Dedifferentiated amniotic fluid mesenchymal stem cell (primary cell): Measurements from ENCODE around the gene SPCS2.
A peak's percentile ranks its signal among the peaks of the same experiment; 100 is the strongest.

Source experiments
- DNase-seq: peaks from one replicate; pipeline ENCODE4 v3.0.0-alpha.2; 2016; ENCODE audit errors: extremely low spot score

Gene SPCS2

GRCh38 chr11:74948898-74949752 lies at the start of gene SPCS2, which contains the start of gene XRRA1:
TSS of gene SPCS2 (plus strand) at chr11:74949266. CDS start at chr11:74949286, 20 bp downstream.
TSS of gene XRRA1 (minus strand) at chr11:74949091. CDS start at chr11:74940878, 8,213 bp downstream.
- peak; percentile 99 for DNase-seq

GRCh38 chr11:74902342-74902741 lies 46.7 kb upstream of the SPCS2 start:
- no peak for DNase-seq

GRCh38 chr11:74905326-74905725 lies 43.7 kb upstream of the SPCS2 start:
- DNase-seq: no peak

DNA sequence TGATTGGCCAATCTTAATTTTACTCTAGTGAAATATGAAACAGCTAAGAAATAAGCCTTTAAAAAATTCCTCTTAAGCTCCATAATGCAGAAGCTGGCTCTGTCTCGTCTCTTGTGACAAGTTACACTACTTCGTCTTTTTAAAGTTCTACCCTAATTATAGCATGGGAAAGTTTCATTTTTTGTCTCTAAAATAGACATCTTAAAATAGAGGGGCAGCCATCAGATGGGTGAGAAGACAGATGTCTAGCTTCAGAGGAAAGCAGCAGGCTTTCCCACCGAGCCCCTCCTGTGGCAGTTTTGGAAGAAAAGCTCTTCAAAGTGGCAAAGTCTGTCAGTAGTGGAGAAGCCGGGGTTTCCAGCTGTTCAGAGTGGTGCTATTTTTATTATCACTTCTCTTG lies 39.7 kb upstream of the SPCS2 start:
- DNase-seq: no peak

- DNase-seq: no peak
Observed at GRCh38 chr11:74909812-74910211, 39.3 kb upstream of the SPCS2 start.

DNA sequence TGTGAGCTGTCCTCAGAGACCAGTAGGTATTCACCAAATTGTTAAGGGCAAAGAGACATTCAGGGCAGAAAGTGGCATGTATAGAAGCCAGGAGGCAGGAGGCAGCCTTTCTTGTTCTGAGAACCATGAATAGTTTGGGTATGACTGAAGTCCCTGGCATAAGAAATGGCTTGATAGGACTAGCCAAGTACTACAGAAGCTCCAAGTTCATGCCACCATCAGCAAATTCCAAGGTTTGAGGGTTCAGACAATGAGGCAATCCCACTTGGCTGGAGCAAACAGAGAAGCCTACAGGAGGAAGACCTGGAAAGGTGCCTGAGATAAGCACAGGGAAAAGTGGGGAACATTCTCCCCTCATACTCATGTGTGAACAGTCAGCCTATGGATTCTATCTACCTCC lies 25.9 kb upstream of the SPCS2 start:
- no peak for DNase-seq

GRCh38 chr11:74925281-74925680 lies 23.8 kb upstream of the SPCS2 start:
- no peak for DNase-seq

DNA sequence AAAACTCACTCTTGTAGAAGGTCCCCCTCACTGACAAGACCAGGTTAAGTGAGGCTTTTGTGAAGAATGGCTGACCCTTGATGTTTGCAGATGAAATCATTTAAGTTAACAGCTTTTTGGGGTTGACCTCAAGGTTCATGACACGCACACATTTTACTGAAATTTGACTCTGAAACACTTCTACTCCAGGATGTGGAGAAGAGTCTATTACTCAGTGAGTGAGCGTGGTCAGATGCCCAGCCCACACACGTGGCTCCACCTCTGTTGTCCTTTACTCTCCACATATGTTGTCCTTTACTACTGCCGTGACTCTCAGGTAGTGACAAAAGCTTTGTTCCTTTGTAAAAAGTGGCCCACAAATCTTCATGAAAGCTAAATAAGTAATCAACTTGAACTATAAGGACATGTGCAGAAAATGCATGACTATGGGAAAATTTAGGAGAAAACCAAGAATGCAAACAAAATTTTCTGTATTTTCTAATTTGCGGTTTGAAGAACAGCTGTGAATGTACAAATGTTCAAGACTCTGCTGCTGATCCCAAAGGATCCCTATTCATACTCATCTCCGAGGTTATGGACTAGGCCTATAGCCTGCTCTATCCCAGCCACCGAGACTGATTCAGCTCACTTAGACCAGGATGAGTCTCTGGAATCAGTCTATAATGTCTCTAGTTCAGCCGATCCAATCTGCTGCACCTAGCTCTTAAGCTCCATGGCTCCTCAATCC lies 22.6 kb upstream of the SPCS2 start:
- DNase-seq: no peak

DNA sequence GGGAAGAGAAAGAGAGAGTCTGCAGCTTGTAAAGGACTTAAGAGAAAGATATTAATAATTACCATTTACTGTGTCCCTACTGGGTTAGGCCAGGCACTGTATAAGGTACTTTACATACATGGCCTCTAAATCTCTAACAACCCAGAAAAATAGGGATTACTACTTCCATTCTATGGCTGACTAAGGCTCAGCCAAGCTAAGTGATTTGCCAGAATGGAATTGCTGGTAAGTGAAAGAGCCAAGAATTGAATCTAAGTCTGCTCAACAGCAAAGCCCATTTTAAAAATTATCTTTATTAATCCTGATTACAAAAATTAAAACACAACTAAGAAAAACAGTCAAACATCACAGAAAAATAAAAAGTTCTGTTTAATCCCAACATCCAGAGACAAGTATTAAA lies 21.6 kb upstream of the SPCS2 start:
- no peak for DNase-seq

- peak; percentile 91 for DNase-seq
Observed at GRCh38 chr11:74929431-74930363, 19.4 kb upstream of the SPCS2 start.

GRCh38 chr11:74932169-74932568 lies 16.9 kb upstream of the SPCS2 start:
- no peak for DNase-seq

GRCh38 chr11:74932797-74933196 lies 16.3 kb upstream of the SPCS2 start:
- DNase-seq: no peak

DNA sequence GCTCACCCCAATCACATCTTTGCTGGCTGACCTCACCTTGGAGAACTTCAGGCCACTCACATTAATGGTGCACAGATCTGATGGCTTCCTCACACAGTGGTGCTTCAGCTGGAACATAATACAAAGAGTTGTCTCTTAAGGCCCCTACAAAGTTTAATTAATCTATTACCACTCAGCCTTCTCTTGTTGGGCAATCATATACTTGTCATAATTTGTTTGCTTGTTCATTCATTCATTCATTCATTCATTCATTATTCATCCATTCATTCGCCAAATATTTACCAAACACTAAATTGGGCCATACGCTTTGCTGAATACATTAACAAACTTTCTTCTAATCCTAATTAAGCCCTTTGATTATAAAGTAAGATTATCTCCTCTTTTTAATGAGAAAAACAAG lies 15.3 kb upstream of the SPCS2 start:
- no peak for DNase-seq

GRCh38 chr11:74935285-74935684 lies 13.8 kb upstream of the SPCS2 start:
- no peak for DNase-seq

GRCh38 chr11:74936087-74936486 lies 13.0 kb upstream of the SPCS2 start:
- DNase-seq: no peak

GRCh38 chr11:74936976-74937375 lies 12.1 kb upstream of the SPCS2 start:
- DNase-seq: no peak

- no peak for DNase-seq
Observed at GRCh38 chr11:74937696-74938475, 11.2 kb upstream of the SPCS2 start.

- no peak for DNase-seq
Observed at GRCh38 chr11:74941492-74941891, 7.6 kb upstream of the SPCS2 start.

DNA sequence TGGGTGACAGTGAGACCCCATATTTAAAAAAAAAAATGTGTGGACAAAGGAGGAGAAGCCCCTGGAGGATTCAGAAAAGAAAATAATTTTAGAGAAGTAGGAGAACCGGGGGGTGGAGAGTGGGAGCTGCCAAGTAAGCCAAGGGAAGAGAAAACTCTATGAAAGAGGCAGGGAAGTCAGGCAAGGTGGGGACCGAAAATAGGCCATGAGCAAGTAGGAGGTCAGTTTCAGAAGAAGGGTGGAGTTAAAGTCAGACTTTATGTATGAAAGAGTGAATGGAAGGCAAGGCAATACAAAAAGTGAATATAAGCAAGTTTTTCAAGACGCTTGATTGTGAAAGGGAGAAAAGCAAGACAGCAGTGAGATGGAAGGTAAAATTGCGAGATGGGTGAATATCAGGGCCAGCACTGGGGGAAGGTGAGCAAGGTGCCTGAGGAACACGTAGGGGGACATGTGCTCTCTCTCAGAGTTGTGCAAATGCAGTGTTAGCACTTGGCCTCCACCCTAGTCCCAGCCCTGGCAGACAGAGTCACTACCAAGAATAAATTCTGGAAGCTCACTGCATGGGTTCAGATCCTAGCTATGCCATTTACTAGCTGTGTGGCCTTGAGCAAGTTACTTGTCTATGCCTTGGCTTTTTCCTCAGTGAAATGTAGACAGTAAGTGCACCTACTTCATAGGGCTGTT lies 6.8 kb upstream of the SPCS2 start:
- DNase-seq: no peak

DNA sequence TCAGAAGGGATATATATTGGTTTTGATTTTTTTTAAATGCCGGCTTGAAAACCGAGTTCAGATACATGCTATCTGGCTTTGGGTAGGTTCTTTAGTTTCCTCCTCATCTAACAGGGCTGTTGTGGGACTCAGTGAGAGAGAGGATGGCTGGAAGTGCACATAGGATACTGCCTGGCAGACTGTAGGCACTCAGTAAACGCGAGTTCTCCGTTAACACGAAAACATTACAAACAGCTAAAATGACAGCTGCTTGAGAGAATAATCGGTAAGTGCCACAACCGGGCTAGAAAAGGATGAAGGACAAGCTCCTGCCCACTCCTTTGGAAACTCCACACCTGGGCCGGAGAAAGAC lies 544 bp upstream of the SPCS2 start:
- no peak for DNase-seq

DNA sequence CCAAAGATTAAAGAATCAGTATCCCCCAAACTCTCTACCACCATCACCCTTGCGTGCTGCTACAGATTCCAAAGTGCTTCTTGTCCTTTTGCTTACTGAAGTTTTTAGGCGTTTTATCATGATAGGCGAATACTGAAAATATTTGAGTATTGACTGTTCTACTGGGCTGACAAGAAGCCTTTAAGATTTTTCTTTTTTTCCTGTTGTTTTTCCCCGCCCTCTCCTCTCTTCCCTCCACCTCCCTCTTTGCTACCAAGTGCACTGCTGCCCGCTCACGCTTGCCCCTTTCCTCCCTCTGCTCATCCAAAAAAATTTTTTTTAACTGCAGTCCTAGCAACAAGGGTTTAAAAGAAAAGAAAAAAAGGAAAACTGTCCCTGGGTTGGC lies 679 bp downstream of the SPCS2 start:
- no peak for DNase-seq
